ENCODE measurements around the gene SMU1. TPM values are rescaled to one million over a fixed set of nuclear protein-coding genes. Genes with fewer than 3 reads are reported as not detected.

The SMU1 gene
- total and polyA plus RNA-seq, 2 of the 13 experiments (the other 11 are each of a cell fraction or from before 2014, with no cell fraction given) = 12.9 to 36.6 TPM

GRCh38 chr9:33124751-33125381 lies 48.4 kb upstream of the SMU1 start:
- H3K4me1 ChIP-seq (ENCODE audit: insufficient read depth, low read length) = no peaks in the 10 kb centered on the region
- ChIA-PET POLR2A (no interaction called here), CTCF (ENCODE audit: low intra/inter-chr PET ratio, low total read pairs) (no interaction called here)
- intact Hi-C loops (cut with micrococcal nuclease; ENCODE audit: unreplicated experiment) = no loop called here
- BruUV-seq (replicated peaks) = no TSS peak
- in situ Hi-C loops (cut with HindIII; ENCODE audit: extremely low pct_ligation_motif_present, low pct_unique_long_range_greater_than_20kb) = no loop called here
- H2AFZ ChIP-seq (ENCODE audit: low read length) = no peak overlapping the region
- no peak overlapping the region for H3K9ac ChIP-seq (ENCODE audit: insufficient read depth, low read depth, low read length)
- no peak for ATAC-seq
- 0 out of 2 replicates have a peak, but pooled peaks cover 6% of the 10 kb centered on the region for H4K20me1 ChIP-seq (ENCODE audit: insufficient read depth, low read length)
- FAIRE-seq = no peak
- TF ChIP-seq NFAT5 (CRISPR knock-in tag; IDR thresholded peaks at IDR 0.05) (no peak), ZNF235 (CRISPR knock-in tag; IDR thresholded peaks at IDR 0.05; ENCODE audit: borderline replicate concordance) (no peak), ZC3H4 (CRISPR knock-in tag; IDR thresholded peaks at IDR 0.05; ENCODE audit: borderline replicate concordance) (no peak), STAG1 (CRISPR knock-in tag; IDR thresholded peaks at IDR 0.05) (peak; percentile 33), IRF1 (CRISPR knock-in tag; IDR thresholded peaks at IDR 0.05; ENCODE audit: low read depth) (no peak), GTF2F1 (IDR thresholded peaks at IDR 0.05; ENCODE audit: low read length) (no peak), TSC22D2 (CRISPR knock-in tag; IDR thresholded peaks at IDR 0.05; ENCODE audit: borderline replicate concordance) (no peak), DMAP1 (CRISPR knock-in tag; IDR thresholded peaks at IDR 0.05) (no peak), ZNF383 (CRISPR knock-in tag; IDR thresholded peaks at IDR 0.05; ENCODE audit: borderline replicate concordance) (no peak), SNRNP70 (IDR thresholded peaks at IDR 0.05; ENCODE audit: low read depth, low read length) (no peak), ZNF597 (CRISPR knock-in tag; IDR thresholded peaks at IDR 0.05) (no peak), ZMAT3 (CRISPR knock-in tag; conservative IDR thresholded peaks at IDR 0.05) (no peak)
- TF ChIP-seq, protein P1, sequence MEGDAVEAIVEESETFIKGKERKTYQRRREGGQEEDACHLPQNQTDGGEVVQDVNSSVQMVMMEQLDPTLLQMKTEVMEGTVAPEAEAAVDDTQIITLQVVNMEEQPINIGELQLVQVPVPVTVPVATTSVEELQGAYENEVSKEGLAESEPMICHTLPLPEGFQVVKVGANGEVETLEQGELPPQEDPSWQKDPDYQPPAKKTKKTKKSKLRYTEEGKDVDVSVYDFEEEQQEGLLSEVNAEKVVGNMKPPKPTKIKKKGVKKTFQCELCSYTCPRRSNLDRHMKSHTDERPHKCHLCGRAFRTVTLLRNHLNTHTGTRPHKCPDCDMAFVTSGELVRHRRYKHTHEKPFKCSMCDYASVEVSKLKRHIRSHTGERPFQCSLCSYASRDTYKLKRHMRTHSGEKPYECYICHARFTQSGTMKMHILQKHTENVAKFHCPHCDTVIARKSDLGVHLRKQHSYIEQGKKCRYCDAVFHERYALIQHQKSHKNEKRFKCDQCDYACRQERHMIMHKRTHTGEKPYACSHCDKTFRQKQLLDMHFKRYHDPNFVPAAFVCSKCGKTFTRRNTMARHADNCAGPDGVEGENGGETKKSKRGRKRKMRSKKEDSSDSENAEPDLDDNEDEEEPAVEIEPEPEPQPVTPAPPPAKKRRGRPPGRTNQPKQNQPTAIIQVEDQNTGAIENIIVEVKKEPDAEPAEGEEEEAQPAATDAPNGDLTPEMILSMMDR (CRISPR knock-in tag; IDR thresholded peaks at IDR 0.05) = peak; percentile 14; the same call in 1 of the 2 replicates
- no peak for DNase-seq (ENCODE audit: low spot score)
- no peak overlapping the region for H3K27ac ChIP-seq (ENCODE audit: extremely low read length, insufficient read depth, low read length)
- peaks cover 19 to 56% of the 10 kb centered on the region in 2 experiments for H3K36me3 ChIP-seq (replicated peaks in 1 of 2; ENCODE audit: control insufficient read depth in 1 of 2, insufficient read depth in 2 of 2, low read length in 2 of 2)
- H3K4me2 ChIP-seq (ENCODE audit: low read depth, low read length) = no peak overlapping the region
- no peaks in the 10 kb centered on the region for H3K79me2 ChIP-seq (ENCODE audit: insufficient read depth, low read length)
- 96% methylated on average over 9 of the region's 9 CpGs for WGBS (ENCODE audit: low lambda C conversion rate)
- H3K9me3 ChIP-seq (ENCODE audit: low read length) = no peaks in the 10 kb centered on the region
- H3K4me3 ChIP-seq (replicated peaks in 1 of 3; ENCODE audit: insufficient read depth in 1 of 3, low read depth in 2 of 3, low read length in 3 of 3) = no peak overlapping the region
- no peaks in the 10 kb centered on the region for H3K27me3 ChIP-seq (ENCODE audit: control insufficient read depth in 1 of 2, insufficient read depth in 2 of 2, low read length in 2 of 2)
